ENCODE measurements around the gene YBX1. TPM values are rescaled to one million over a fixed set of nuclear protein-coding genes. Genes with fewer than 3 reads are reported as not detected.

Gene YBX1
- total RNA-seq, 4 donors from 2014 or later = 377 to 579 (median 441) TPM

GRCh38 chr1:42684139-42684538 lies 1.9 kb downstream of the YBX1 start:
- Histone ChIP-seq H3K36me3 (no peaks in the 10 kb centered on the region), H3K4me3 (peak overlapping the region in 2 of 4 donors; percentile 92 to 99), H3K9me3 (no peaks in the 10 kb centered on the region), H3K4me1 (peaks cover 0 to 80% (median 45%) of the 10 kb centered on the region in 4 donors), H3K27ac (no peak overlapping the region), H3K27me3 (no peaks in the 10 kb centered on the region)
- no peak for DNase-seq (ENCODE audit: low spot score in 2 of 2)
- TF ChIP-seq EP300 (IDR thresholded peaks at IDR 0.05) (no peak), POLR2A (IDR thresholded peaks at IDR 0.05) (no peak)
- TF ChIP-seq, protein P1, sequence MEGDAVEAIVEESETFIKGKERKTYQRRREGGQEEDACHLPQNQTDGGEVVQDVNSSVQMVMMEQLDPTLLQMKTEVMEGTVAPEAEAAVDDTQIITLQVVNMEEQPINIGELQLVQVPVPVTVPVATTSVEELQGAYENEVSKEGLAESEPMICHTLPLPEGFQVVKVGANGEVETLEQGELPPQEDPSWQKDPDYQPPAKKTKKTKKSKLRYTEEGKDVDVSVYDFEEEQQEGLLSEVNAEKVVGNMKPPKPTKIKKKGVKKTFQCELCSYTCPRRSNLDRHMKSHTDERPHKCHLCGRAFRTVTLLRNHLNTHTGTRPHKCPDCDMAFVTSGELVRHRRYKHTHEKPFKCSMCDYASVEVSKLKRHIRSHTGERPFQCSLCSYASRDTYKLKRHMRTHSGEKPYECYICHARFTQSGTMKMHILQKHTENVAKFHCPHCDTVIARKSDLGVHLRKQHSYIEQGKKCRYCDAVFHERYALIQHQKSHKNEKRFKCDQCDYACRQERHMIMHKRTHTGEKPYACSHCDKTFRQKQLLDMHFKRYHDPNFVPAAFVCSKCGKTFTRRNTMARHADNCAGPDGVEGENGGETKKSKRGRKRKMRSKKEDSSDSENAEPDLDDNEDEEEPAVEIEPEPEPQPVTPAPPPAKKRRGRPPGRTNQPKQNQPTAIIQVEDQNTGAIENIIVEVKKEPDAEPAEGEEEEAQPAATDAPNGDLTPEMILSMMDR (IDR thresholded peaks at IDR 0.05) = no peak
- WGBS, 2 donors = 26 to 31% methylated on average over 5 of the region's 5 CpGs

DNA sequence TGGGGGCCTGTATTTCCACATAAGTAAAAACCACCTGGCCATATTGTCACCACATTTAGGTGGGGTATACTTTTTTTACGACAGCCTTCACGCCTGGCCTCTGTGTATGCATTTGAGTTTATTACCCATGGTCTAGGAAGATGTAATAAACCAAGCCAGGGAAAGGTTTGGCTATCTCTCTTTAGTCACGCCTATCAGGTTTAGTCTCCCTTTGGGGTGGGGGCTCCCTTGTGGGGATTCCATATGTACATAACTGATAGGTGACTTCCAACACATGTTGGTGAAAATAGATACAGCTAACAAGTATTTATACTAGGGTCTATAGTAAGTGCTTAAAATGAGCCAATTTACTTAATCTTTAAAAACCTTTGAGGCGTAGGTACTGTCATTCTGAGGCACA lies 4.2 kb downstream of the YBX1 start:
- DNase-seq (ENCODE audit: low spot score in 2 of 2) = no peak
- Histone ChIP-seq H3K27me3 (no peaks in the 10 kb centered on the region), H3K27ac (no peak overlapping the region), H3K4me1 (peaks cover 0 to 80% (median 51%) of the 10 kb centered on the region in 4 donors), H3K36me3 (no peaks in the 10 kb centered on the region), H3K9me3 (no peaks in the 10 kb centered on the region), H3K4me3 (no peak overlapping the region)
- TF ChIP-seq EP300 (IDR thresholded peaks at IDR 0.05) (no peak), POLR2A (IDR thresholded peaks at IDR 0.05) (no peak)
- TF ChIP-seq, protein P1 (IDR thresholded peaks at IDR 0.05) = no peak
- WGBS, 2 donors = 75 to 80% methylated on average over 4 of the region's 4 CpGs

DNA sequence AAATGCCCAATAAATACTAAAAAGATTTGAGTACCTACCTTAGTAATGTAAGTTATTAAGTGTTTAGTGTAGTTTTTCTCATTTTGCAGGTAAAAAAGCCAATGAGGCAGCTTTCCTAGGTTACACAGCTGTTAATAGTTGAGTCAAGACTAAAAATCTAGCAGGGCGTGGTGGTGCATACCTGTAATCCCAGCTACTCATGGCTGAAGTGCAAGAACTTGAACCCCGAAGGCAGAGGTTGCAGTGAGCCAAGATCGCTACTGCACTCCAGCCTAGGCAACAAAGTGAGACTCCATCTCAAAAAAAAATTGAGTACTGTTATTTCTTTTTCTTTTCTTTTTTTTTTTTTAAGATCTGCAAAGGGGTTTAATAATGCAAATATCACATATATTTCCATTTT lies 7.7 kb downstream of the YBX1 start:
- Histone ChIP-seq H3K9me3 (no peaks in the 10 kb centered on the region), H3K27me3 (no peaks in the 10 kb centered on the region), H3K4me3 (no peak overlapping the region), H3K36me3 (peaks cover 0 to 3% (median 0%) of the 10 kb centered on the region in 3 donors), H3K4me1 (peaks cover 0 to 92% (median 42%) of the 10 kb centered on the region in 4 donors), H3K27ac (no peak overlapping the region)
- DNase-seq (ENCODE audit: low spot score in 2 of 2) = no peak
- TF ChIP-seq EP300 (IDR thresholded peaks at IDR 0.05) = no peak
- TF ChIP-seq, protein P1 (IDR thresholded peaks at IDR 0.05) = no peak
- no peak for TF ChIP-seq POLR2A (IDR thresholded peaks at IDR 0.05)
- WGBS, 2 donors = 88 to 91% methylated on average over 3 of the region's 3 CpGs

DNA sequence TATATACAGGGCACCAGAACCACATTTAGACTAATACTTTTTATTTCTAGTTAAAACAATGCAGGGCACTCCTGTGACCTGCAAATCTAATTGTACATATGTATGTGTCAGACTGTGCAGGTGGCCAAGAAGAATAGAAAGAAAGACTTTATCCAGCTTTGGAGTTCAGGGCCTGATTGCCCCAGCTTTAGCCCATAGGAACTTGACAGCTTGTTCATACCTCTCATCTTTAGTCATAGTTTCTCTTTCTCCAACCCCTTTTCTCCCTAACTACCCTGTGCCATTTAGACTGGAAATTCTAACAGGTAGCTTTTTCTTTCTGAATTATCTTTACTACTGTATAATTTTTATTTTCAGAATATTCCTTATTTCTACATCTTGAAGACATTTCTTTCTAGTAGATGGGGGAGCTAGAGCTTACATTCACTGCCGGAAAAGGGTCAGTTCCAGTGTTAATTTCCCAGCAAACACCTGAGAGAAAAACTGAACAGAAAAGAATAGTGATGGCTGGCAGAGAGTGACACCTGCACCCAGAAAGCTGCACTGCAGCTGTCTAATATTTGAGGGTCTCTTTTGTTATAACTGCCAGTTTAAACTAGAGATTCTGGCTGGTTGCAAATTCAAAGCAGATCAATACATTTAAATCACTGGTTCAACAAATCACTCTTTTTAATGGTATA lies 8.4 kb downstream of the YBX1 start:
- no peaks in the 10 kb centered on the region for H3K9me3 ChIP-seq
- no peak overlapping the region for H3K4me3 ChIP-seq
- H3K36me3 ChIP-seq = peaks cover 0 to 3% (median 0%) of the 10 kb centered on the region in 3 donors
- H3K4me1 ChIP-seq = peaks cover 0 to 88% (median 35%) of the 10 kb centered on the region in 4 donors
- no peak for TF ChIP-seq POLR2A (IDR thresholded peaks at IDR 0.05)
- TF ChIP-seq, protein P1 (IDR thresholded peaks at IDR 0.05) = no peak
- no peak for TF ChIP-seq EP300 (IDR thresholded peaks at IDR 0.05)
- WGBS, 2 donors = 65 to 68% methylated on average over 1 of the region's 1 CpG
- H3K27ac ChIP-seq = no peak overlapping the region
- no peak for DNase-seq (ENCODE audit: low spot score in 2 of 2)
- H3K27me3 ChIP-seq = no peaks in the 10 kb centered on the region

DNA sequence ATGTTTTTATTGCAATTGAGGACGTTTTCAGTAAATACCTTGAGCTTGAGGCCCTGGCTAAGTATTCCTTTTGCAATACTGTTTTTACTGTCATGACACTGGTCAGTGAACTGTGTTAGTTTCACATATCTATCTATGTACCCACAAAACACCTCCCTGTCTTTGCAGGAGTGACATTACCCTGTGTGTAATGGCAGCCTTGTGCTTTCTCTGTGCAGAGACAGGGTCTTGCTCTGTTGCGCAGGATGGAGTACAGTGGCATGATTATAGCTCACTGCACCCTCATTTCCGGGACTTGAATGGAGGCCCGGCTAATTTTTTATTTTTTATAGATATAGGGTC lies 8.9 kb downstream of the YBX1 start:
- DNase-seq (ENCODE audit: low spot score in 2 of 2) = no peak
- Histone ChIP-seq H3K27ac (no peak overlapping the region), H3K27me3 (no peaks in the 10 kb centered on the region), H3K9me3 (no peaks in the 10 kb centered on the region), H3K36me3 (peaks cover 0 to 3% (median 0%) of the 10 kb centered on the region in 3 donors), H3K4me3 (no peak overlapping the region), H3K4me1 (peaks cover 0 to 83% (median 29%) of the 10 kb centered on the region in 4 donors)
- WGBS, 2 donors = 52 to 58% methylated on average over 4 of the region's 4 CpGs
- TF ChIP-seq, protein P1 (IDR thresholded peaks at IDR 0.05) = no peak
- TF ChIP-seq POLR2A (IDR thresholded peaks at IDR 0.05) (no peak), EP300 (IDR thresholded peaks at IDR 0.05) (no peak)

Measured in tibial nerve (tissue), 4 donors.